Activated CD4-positive, alpha-beta T cell treated with anti-CD3 and anti-CD28 coated beads, Interleukin-2, amount 50 U/mL, for 16 hours (primary cell): Measurements from ENCODE around the gene DNAJC7.
A peak's percentile ranks its signal among the peaks of the same experiment; 100 is the strongest.
"Not testable (repeated sequence)": the region's sequence is repeated elsewhere in the genome, so short reads cannot be mapped to it uniquely, and the experiment has no call there.

Experiments
- DNase-seq: peaks from one replicate; pipeline ENCODE4 v3.0.0-alpha.2; 2020

DNAJC7 gene

DNA sequence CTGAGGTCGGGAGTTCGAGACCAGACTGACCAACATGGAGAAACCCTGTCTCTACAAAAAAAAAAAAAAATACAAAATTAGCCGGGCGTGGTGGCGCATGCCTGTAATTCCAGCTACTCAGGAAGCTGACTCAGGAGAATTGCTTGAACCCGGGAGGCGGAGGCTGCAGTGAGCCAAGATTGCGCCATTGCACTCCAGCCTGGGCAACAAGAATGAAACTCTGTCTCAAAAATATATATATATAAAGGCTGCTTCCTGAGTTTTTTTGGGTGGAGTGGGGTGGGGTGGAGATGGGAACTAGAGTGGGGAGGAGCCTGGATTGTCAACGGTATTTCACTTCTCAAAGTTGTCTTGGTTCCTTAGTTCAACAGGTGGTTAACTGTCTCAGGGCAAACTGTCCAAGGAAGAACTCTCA lies 7.0 kb downstream of the DNAJC7 start:
- not testable (repeated sequence) for DNase-seq

DNA sequence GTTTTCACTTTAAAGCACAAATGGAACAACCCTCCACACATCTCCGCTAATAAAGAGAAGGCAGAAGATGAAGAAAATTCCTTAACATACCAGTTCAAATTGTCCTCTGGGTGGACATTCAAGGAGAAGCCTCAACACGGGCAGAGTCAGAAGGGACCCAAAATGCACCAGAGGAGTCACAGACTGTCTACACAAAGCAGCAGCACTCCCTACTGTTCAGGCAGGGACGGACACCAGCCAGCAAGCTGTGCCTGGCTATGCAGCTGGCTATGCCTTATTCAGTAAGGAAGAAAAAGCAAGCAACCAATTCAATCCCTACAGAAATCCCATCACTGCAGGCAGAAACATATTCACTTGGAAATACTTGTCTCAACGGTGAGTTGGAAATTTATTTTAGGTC lies 8.1 kb downstream of the DNAJC7 start:
- no peak for DNase-seq

DNA sequence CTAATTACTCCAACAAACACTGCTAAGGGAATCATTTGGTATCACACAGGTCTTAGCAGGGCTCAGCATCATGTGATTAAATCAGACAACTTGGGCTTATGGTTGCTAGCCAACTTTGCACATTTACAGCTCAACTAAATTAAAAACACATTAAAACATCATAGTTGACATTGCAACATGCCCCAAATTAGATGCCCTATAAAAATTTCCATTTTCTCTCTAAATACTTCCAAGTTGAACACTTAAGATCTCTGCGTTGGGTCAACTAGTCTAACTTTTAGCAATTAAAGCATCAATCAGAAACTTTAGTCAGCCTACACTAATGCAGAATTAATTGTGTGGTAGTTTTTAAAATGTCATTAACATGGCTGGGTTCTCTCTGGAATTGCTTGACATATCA lies 12.1 kb downstream of the DNAJC7 start:
- DNase-seq, result no peak

DNA sequence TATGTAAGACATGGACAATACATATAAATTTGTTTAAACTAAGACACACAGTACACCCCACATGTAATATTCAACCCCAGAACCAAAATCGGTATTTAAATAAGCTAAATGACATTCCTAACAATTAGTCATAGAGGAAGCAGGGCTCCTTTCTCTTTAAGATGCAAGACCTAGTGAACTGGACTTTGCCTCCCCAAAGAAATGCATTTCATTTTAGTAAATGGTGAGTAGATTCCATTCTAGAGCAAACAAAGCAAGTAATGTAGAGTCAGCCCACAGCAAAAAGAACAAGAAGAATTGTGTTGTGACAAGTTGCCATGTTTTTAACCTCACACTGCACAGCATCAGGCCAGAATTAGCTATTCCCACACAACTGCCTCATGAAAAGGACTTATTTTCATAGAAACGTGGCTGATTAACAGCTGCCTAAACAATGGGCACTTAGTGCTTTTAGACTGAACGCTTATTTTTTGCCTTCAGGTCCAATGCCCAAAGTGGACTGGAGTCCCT lies 14.4 kb downstream of the DNAJC7 start:
- no peak for DNase-seq

DNA sequence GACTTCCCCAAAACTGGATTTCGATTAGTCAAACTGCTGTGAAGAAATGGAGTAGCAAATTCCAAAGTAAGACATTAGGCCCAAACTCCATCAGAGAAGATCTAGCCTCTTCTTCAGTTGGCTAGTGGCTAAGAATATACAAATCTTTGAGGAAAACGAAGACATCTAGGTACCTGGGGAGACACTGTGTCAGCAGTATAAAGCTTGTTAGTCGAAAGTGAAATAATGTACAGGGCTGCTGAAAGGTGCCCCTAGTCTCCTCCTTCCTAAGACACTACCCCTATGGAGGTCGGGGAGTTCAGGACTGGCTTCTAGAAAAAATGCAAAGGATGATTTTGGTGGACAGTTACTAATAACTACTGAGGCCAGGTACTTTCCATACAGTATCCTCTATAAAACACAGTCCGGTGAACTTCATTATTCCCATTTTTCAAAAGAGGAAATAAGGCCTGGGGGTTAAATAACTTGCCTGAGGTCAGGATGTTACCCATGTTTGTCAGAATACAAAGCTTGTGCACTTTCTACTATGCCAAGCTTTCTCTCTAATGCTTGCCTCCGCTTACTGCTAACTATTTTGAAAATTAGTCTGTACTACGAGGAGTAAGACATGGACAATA lies 15.0 kb downstream of the DNAJC7 start:
- no peak for DNase-seq

DNA sequence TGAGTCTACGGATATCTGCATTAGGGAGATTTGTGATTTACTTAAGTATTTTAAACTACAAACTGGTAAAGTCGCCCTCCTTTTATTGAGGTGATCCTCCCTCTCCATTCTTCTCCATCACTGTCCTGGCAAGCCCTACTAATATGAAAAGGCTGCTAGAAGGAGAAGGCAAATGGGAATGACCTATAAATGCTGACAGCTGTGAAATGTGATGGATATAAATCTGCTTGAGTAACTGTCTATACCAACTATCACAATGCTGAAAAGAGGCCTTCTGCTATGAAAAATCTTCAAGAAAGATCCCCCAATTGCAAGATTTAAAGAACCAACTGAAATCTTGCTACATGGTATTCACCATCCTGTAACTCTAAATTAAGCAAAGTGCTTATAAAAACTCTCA lies 15.5 kb downstream of the DNAJC7 start:
- no peak for DNase-seq

DNA sequence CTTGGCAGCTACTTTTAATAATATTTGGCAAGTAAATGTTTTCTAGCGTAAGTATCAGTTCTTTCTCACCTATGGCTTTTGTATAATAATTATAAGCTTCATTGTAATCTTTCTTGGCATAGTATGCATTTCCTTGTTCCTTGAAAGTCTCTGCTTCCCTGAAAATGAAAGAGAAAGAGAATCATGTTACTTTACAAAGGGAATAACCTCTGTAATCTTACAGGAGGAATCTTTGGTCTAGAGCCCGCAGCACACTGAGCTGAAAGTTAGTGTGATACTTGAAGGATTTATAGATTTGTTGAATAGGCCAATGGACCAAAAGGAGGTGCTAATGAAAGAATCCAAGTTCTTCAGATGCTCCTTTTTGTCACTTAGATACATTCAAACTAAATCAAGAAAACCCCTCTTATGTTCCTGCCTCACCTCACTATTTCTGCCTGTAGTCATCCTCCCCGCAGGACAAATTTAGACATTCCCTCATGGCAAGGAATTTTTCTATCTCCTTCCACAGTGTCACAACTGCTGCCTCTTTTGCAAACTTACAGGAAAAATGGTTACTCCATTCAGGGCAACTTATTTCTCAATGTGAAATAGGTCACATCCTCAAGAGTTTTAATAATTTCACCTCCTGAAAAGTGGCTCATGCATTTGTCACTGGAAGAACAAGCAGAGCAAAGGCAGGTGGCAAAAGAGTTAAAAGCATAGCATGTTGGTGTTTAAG lies 16.7 kb downstream of the DNAJC7 start:
- no peak for DNase-seq

DNA sequence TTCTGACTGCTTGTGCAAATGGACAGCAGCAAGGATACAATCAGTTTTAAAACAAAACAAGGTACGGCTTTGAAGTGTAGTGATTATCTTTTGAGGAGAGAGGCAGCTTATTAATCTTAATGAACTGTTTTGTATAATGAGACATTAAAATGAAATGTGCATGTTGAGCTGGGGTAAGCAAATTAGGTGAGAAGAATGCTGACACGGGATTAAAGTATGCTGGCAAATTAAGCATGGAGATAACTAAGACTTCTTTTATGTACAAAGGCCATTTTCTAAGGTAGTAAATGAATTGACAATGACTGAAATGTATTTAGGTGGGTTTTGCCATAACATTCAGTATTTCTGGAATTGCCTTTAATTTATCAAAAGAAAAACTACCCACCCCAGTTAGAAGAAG lies 18.7 kb downstream of the DNAJC7 start:
- DNase-seq, result no peak

DNA sequence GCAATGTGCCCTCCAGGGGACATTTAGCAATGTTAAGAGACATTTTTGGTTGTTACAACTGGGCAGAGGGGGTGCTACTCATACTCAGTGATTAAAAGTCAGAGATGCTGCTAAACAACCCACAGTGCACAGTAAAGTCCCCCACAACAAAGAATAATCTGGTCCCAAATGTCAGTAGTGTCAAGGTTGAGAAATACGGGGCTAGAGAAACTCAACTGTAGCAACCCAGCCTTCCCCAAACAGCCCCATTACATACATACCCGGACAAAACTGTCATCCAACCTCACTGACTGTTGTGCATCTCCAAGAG lies 20.4 kb downstream of the DNAJC7 start:
- DNase-seq, result no peak

DNA sequence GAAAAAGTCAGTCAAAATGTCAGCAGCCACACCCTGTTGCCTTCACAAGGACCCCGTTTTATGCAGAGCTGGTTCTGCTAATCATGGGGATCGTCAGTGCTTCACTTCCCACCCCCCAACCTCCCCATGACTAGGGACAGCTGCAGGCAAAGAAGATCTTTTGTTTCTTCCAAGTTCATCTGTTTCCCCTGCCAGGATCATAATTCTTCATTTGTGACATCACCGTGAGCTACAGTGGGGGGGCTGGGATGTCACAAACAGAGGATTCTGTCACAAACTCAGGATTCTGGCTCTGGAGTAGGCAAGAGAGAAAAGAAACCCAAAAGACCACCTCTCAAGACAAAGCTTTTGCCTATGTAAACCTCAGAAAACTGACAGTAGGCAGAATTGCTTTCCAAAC lies 24.7 kb downstream of the DNAJC7 start:
- no peak for DNase-seq

DNA sequence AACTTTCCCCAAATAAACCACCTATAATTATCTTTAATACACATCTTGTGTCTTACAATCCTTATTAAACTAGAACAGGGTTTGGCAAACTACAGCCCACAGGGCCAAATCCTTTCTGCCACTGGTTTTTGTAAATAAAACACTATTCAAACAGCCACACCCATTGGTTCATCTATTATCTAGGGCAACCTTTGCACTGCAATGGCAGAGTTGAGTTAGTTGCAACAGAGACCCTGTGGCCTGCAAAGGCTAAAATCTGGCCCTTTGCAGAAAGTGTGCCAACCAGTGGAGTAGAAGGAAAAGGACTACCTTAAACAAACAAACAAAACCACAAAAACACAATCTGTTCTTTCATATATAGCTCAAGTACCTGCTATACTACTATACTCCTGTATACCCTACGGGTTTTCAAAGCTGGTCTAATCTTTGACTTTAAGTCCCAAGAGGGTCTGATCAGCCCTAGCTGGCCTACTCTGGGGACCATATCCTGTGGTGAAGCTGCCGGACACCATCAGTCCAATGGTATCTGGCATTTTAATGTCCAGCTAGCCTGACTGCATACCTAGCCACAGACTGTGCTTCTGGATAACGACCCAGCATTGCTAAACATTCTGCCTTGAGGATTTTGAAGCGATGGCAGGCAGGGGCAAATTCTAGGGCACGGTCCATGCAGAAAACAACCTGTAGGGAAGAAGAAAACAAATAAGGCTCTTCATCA lies 27.4 kb downstream of the DNAJC7 start:
- no peak for DNase-seq

DNA sequence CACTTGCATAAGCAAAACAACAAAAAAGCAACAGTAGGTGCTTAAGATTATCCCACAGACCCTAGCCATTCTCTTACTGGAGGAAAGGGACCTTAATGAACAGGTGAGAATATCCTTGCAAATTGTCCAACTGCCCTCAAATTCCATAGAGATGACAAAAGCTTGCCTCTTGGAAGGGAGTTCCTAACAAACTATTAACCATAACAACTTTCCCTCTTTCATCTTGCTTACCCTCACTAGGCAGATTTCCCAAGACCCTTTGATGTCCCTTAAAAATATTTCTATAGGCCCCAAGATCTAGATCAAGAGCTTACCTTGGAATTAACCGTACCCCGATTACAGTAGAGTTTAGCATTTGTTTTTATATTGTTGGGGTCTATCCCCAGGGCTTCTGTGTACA lies 28.8 kb downstream of the DNAJC7 start:
- DNase-seq, result no peak

DNA sequence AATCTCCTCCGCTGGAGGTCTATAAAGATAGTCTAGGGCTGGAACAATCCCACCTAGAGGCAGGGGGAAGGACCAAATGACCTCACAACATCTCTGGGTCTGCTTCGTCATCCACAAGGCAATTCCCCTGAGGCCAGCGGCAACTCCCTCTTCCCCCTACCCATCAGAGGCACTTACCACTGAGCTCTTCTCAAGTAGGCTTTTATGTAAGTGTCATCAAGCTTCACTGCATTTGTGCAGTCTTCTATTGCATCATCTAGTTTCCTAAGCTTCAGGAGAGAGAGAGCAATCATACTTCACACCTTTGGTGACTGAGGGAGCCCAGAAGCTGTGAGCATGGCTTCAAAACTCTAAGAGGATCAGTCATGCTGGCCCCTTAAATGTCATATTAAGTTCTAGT lies 29.6 kb downstream of the DNAJC7 start:
- DNase-seq, result peak; percentile 40

DNA sequence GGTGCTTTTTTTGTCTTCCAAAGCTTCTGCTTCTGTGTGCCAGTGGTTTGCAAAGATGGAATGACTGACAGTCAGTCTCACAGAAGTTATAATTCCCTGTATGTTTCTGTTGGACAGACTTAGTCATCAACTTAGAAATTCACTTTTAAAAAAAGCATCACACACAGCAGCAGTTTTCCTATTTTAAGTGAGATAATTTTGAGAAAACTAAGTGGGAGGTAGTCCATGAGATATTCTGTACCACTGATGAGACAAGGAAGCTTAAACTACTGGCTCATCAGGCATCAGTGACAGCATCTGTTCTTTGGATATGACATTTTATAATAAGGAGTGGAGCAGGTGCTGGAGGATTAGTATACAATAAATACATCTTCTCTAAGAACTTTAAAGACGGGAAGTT lies 30.6 kb downstream of the DNAJC7 start:
- no peak for DNase-seq

DNA sequence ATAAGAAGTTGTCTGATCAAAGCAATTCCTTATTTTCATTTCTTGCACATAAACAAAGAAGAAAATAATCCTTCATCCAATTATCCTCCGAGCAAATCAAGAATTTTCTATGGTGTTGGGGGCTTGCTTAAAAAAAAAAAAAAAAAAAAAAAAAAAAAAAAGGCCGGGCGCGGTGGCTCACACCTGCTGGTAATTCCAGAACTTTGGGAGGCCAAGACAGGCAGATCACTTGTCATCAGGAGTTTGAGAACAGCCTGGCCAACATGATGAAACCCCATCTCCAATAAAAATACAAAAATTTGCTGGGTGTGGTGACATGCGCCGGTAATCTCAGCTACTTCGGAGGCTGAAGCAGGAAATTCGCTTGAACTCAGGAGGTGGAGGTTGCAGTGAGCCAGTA lies 31.3 kb downstream of the DNAJC7 start:
- no peak for DNase-seq

DNA sequence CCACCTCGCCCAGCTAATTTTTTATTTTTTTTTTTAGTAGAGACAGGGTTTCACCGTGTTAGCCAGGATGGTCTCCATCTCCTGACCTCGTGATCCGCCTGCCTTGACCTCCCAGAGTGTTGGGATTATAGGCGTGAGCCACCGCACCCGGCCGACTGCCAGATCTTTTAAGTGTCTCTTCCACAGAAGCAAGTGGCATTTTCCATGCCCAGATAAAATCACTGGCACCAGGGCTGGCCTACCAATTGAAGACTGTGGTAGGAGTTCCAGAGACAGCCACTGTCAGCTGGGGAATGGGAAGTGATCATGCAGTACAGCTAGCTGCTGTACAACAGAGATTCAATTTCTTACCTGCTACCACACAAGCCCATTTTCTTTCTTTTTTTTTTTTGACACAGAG lies 32.8 kb downstream of the DNAJC7 start:
- no peak for DNase-seq

DNA sequence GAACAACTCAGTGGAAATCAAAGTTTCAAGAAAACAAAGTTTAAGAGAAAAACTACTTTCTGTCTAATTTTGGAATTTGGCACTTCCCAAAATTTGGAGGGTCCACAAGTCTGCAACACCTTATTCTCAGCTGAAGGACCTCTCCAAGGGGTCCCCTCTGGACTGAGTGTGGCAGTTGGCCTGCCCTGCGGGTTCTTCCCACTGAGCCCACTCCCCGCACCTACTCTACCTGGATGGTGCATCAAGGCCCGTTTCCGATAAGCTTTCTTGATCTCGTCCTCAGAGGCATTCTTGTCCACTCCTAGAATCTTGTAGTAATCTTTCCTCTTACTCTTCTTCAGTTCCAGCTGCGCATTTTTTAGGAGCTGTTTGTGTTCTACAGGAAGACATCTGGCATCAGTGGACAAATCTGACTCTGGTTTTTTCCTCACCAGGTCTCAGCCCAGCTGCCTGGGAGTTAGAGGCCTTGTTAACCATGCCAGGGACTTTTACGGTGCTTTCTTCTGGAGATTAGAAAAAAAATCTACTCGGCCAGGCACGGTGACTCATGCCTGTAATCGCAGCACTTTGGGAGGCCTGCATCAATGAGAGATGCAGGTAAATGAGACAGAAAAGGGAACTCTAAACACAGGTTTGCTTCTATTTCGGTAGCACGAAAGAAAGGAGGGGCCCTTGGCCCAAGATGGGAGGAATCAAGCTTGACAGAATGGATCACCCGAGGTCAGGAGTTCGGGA lies 35.0 kb downstream of the DNAJC7 start:
- DNase-seq, result no peak

DNA sequence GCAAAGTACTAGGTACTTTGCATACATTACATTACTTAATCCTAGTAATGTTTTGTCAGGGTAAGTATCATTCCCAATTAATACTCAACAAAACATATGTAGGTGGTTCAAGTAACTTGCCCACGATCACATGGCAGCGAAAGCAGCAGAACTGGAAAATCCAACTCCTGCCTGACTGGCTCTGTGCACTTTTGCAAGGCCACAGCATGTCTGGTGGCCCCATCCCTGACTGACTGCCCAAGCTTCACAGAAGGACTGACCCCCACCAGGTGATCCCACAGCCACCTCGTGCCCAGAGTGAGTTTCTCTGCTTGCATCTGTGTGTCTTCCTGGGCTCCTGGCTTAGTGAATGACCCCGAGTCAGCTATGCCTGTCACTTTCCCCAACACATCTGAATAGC lies 39.2 kb downstream of the DNAJC7 start:
- no peak for DNase-seq

DNA sequence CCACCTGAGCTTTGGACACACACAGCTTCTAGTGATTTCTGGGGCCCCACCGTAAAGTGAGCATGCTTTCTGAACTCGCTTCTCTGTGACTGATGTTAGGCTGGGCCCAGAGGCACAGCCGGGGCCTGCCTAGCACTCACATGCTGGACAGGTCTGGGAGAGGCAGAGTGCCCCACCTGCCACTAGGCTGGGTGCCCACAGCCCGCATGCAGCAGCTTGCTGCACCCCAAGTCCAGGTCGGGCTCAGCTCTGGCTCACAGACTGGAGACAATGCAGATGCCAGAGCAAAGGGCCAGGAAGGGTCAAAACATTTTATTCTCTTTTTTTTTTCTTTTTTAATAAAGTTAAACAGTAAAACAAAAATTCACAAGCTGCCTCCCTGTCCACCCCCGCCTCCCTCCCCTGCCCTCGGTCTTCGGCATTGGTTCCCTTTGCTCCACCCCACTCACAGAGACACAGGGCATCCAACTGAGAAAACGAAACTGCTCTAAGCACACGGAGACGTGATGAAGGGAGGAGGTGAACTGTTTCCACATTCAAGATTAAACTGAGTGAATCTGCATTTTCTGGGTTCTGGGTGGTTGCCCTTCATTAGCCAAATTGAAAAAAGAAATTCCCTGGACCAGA lies 41.0 kb downstream of the DNAJC7 start:
- DNase-seq, result no peak

DNA sequence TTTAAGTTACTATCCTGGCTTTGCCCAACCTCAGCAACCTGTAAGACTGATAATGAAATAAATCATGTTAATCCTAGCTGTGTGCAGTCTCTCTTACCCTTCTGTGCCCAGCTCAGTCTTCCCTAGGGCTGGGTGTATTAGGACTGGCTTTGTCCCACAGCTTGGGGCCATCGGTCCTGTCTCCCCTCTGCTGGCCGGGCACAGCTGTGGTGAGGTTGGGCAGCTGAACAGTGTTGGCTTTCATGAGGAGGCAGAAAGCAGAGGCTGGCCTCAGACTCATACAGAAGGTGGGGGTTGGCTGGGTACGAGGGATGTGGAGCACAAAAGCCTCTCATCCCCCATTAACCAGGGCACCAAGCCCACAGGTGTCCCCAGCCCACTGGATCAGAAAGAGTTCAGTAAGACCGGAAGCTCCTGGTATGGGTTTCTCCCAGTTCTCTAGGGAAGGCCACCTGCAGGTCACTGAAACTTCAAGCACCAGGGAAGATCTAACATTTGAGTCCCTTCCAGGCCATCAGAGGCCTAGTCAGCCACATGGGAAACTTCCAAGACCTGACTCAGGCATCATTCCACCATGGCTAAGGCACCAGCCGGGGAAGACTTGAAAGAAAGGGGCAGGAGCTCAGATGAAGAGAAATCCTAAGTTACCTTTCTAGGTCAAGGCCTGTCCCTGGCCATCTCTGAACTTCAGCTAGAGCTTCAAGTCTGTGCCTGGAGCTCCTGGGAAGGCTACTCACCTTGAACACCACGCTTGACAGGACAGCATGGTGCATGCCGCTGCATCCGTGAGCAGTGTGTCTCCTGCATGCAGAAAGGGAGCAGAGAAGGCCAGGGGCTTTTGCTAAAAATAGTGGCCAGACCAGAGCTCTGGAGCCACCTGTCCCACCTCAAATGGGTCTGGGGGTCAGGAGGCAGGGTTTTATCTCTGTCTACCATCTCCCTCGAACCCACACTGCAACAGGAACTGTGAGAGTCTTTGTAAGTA lies 41.8 kb downstream of the DNAJC7 start:
- DNase-seq, result no peak

DNA sequence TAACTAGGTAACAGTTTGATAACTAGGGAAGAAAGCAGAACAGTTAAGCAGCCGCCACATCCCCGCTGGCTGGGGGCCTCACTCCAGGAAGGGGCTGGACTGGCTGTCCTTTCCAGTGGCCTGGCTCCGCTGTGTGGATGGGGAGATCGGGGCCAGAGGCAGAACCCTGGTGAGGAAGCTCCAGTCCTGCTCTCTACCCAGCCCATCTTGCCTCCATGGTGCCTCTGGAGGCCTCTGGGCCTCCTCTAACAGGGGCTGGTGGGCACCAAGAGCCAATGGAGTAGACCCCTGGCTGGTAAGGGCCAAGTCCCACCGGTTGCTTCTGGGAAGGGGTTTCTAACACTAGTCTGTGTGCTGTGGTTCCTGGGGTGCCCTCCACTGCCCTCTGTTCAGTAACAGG lies 42.6 kb downstream of the DNAJC7 start:
- no peak for DNase-seq

DNA sequence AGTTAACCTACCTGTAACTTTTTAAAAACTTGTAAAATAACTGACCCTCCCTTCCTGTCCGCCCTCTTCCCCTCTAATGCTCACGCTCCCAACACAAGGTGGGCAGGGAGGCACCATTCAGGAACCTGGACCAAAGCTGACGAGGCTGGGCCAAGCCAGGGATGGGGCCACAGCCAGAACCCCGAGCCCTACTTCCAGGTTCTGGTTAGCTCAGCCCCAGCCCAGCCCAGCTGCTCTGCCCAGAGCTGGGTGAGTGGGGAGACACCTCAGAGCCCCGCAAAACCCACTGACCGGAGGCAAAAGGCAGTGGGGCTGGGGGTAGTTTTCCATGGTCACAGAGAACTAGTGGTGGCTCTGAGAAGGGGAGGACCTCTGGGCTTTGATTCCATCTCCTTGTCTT lies 43.2 kb downstream of the DNAJC7 start:
- no peak for DNase-seq
